Measurements from ENCODE around the gene WDR31. TPM values are rescaled to one million over a fixed set of nuclear protein-coding genes. Genes with fewer than 3 reads are reported as not detected.

Gene WDR31
- polyA plus RNA-seq, 1 donor (not counting 4 experiments of a cell fraction or from before 2014, with no cell fraction given) = 0.94 TPM

- TF ChIP-seq CTCF (optimal IDR thresholded peaks at IDR 0.05 in 1 of 3, IDR thresholded peaks at IDR 0.05 in 1 of 3, conservative IDR thresholded peaks at IDR 0.05 in 1 of 3; ENCODE audit: extremely low read depth in 1 of 3, insufficient read depth in 2 of 3, low read length in 3 of 3) = no peak
- TF ChIP-seq EZH2 (IDR thresholded peaks at IDR 0.05; ENCODE audit: low read length) = no peak
- Histone ChIP-seq H3K4me1 (ENCODE audit: control insufficient read depth, extremely low read depth, insufficient read depth, low read length) (no peaks in the 10 kb centered on the region), H3K9me1 (ENCODE audit: control insufficient read depth, extremely low read depth, insufficient read depth, low read length) (no peaks in the 10 kb centered on the region), H3K79me2 (ENCODE audit: control insufficient read depth, insufficient read depth, low read length) (no peaks in the 10 kb centered on the region), H3K4me3 (ENCODE audit: control insufficient read depth in 2 of 3, extremely low read depth in 1 of 3, insufficient read depth in 2 of 3, low read depth in 1 of 3, low read length in 3 of 3) (no peak overlapping the region), H2AFZ (ENCODE audit: control insufficient read depth, low read length) (no peak overlapping the region), H3K36me3 (ENCODE audit: control insufficient read depth in 2 of 2, extremely low read depth in 1 of 2, insufficient read depth in 2 of 2, low read length in 2 of 2) (no peaks in the 10 kb centered on the region), H3K4me2 (ENCODE audit: control insufficient read depth, extremely low read depth, insufficient read depth, low read depth, low read length) (no peak overlapping the region), H3K27ac (ENCODE audit: control insufficient read depth, insufficient read depth, low read length) (no peak overlapping the region), H3K27me3 (ENCODE audit: control insufficient read depth, extremely low read depth, insufficient read depth, low read length) (peaks cover 5% of the 10 kb centered on the region), H3K9ac (ENCODE audit: control insufficient read depth, extremely low read depth, insufficient read depth, low read length) (no peak overlapping the region), H3K9me3 (ENCODE audit: control insufficient read depth, low read depth, low read length) (no peaks in the 10 kb centered on the region), H4K20me1 (ENCODE audit: control insufficient read depth, extremely low read depth, insufficient read depth, low read length) (no peaks in the 10 kb centered on the region)
- DNase-seq (ENCODE audit: low read depth, low spot score) (no peak), FAIRE-seq (no peak)
- dilution Hi-C loops (cut with MboI; ENCODE audit: extremely low pct_ligation_motif_present, low sequenced_read_pairs) = no loop called here
These were observed 38.5 kb downstream of the WDR31 start for GRCh38 chr9:113301548-113301947.

- no peaks in the 10 kb centered on the region for H3K9me3 ChIP-seq (ENCODE audit: control insufficient read depth, low read depth, low read length)
- H3K4me1 ChIP-seq (ENCODE audit: control insufficient read depth, extremely low read depth, insufficient read depth, low read length) = no peaks in the 10 kb centered on the region
- no peaks in the 10 kb centered on the region for H3K9me1 ChIP-seq (ENCODE audit: control insufficient read depth, extremely low read depth, insufficient read depth, low read length)
- H2AFZ ChIP-seq (ENCODE audit: control insufficient read depth, low read length) = no peak overlapping the region
- H3K36me3 ChIP-seq (ENCODE audit: control insufficient read depth in 2 of 2, extremely low read depth in 1 of 2, insufficient read depth in 2 of 2, low read length in 2 of 2) = no peaks in the 10 kb centered on the region
- H3K4me2 ChIP-seq (ENCODE audit: control insufficient read depth, extremely low read depth, insufficient read depth, low read depth, low read length) = no peak overlapping the region
- dilution Hi-C loops (cut with MboI; ENCODE audit: extremely low pct_ligation_motif_present, low sequenced_read_pairs) = no loop called here
- no peak overlapping the region for H3K27ac ChIP-seq (ENCODE audit: control insufficient read depth, insufficient read depth, low read length)
- no peak overlapping the region for H3K4me3 ChIP-seq (ENCODE audit: control insufficient read depth in 2 of 3, extremely low read depth in 1 of 3, insufficient read depth in 2 of 3, low read depth in 1 of 3, low read length in 3 of 3)
- H3K79me2 ChIP-seq (ENCODE audit: control insufficient read depth, insufficient read depth, low read length) = no peaks in the 10 kb centered on the region
- no peaks in the 10 kb centered on the region for H4K20me1 ChIP-seq (ENCODE audit: control insufficient read depth, extremely low read depth, insufficient read depth, low read length)
- TF ChIP-seq EZH2 (IDR thresholded peaks at IDR 0.05; ENCODE audit: low read length) (no peak), CTCF (optimal IDR thresholded peaks at IDR 0.05 in 1 of 3, IDR thresholded peaks at IDR 0.05 in 1 of 3, conservative IDR thresholded peaks at IDR 0.05 in 1 of 3; ENCODE audit: extremely low read depth in 1 of 3, insufficient read depth in 2 of 3, low read length in 3 of 3) (no peak)
- no peak for FAIRE-seq
- H3K27me3 ChIP-seq (ENCODE audit: control insufficient read depth, extremely low read depth, insufficient read depth, low read length) = peaks cover 5% of the 10 kb centered on the region
- H3K9ac ChIP-seq (ENCODE audit: control insufficient read depth, extremely low read depth, insufficient read depth, low read length) = no peak overlapping the region
- DNase-seq (ENCODE audit: low read depth, low spot score) = no peak
These were observed 40.2 kb downstream of the WDR31 start for GRCh38 chr9:113299800-113300292.

Measured in keratinocyte (primary cell).